Caki2 (cell line): ENCODE measurements around the gene PCDHB1. TPM values are rescaled to one million over a fixed set of nuclear protein-coding genes. Genes with fewer than 3 reads are reported as not detected.

Experiments used
- total RNA-seq: library from RNA; depleted of rRNA; stranded (reverse); fragments of >200 nt; shearing (Covaris generic); gene quantifications from 2 replicates; pipeline ENCODE4 v1.2.3, GENCODE V29; 2014; ENCODE audit warnings: low replicate concordance; rRNA removed

Gene PCDHB1
- total RNA-seq, 1 experiment from 2014 or later: not detected

Other genes with a start within 250 kb of the PCDHB1 start
- gene PCDHA4, start 244.3 kb upstream of the PCDHB1 start, total RNA-seq: 10.8 and 11.5 TPM in 2 replicates
- 2.5 and 2.8 TPM in 2 replicates for gene PCDHA5, start 229.8 kb upstream of the PCDHB1 start, total RNA-seq
- gene PCDHA6, start 223.4 kb upstream of the PCDHB1 start, total RNA-seq: 0.34 TPM in 1 of 2 replicates, not detected in the other
- 0.10 TPM in 1 of 2 replicates, not detected in the other for gene PCDHA7, start 217.1 kb upstream of the PCDHB1 start, total RNA-seq
- 0.51 TPM in 1 of 2 replicates, not detected in the other for gene PCDHA8, start 210.2 kb upstream of the PCDHB1 start, total RNA-seq
- not detected in 2 replicates for gene PCDHA9, start 203.0 kb upstream of the PCDHB1 start, total RNA-seq
- gene PCDHA10, start 195.5 kb upstream of the PCDHB1 start, total RNA-seq: 0.03 and 0.06 TPM in 2 replicates
- 5.6 TPM in 1 of 2 replicates, not detected in the other for gene PCDHA11, start 182.4 kb upstream of the PCDHB1 start, total RNA-seq
- not detected in 2 replicates for gene PCDHA12, start 176.1 kb upstream of the PCDHB1 start, total RNA-seq
- not detected in 2 replicates for gene PCDHA13, start 169.2 kb upstream of the PCDHB1 start, total RNA-seq
- gene PCDHAC1, start 125.1 kb upstream of the PCDHB1 start, total RNA-seq: 0.09 and 0.10 TPM in 2 replicates
- gene PCDHAC2, start 84.9 kb upstream of the PCDHB1 start, total RNA-seq: 2.8 and 4.6 TPM in 2 replicates
- not detected in 2 replicates for gene PCDHB2, start 43.2 kb downstream of the PCDHB1 start, total RNA-seq
- gene PCDHB3, start 49.1 kb downstream of the PCDHB1 start, total RNA-seq: not detected in 2 replicates
- not detected in 2 replicates for gene PCDHB4, start 70.4 kb downstream of the PCDHB1 start, total RNA-seq
- 13.9 and 17.1 TPM in 2 replicates for gene PCDHB5, start 83.8 kb downstream of the PCDHB1 start, total RNA-seq
- not detected in 2 replicates for gene PCDHB6, start 98.7 kb downstream of the PCDHB1 start, total RNA-seq
- gene PCDHB7, start 121.3 kb downstream of the PCDHB1 start, total RNA-seq: 0.90 and 1.2 TPM in 2 replicates
- not detected in 2 replicates for gene PCDHB8, start 126.4 kb downstream of the PCDHB1 start, total RNA-seq
- 3.1 and 4.1 TPM in 2 replicates for gene PCDHB16, start 131.0 kb downstream of the PCDHB1 start, total RNA-seq
- gene PCDHB9, start 135.8 kb downstream of the PCDHB1 start, total RNA-seq: 1.1 and 1.6 TPM in 2 replicates
- 0.41 and 1.2 TPM in 2 replicates for gene PCDHB10, start 141.0 kb downstream of the PCDHB1 start, total RNA-seq
- gene PCDHB11, start 148.3 kb downstream of the PCDHB1 start, total RNA-seq: 0.61 TPM in 1 of 2 replicates, not detected in the other
- 0.35 TPM in 1 of 2 replicates, not detected in the other for gene PCDHB12, start 157.3 kb downstream of the PCDHB1 start, total RNA-seq
- 0.44 and 0.93 TPM in 2 replicates for gene PCDHB13, start 162.5 kb downstream of the PCDHB1 start, total RNA-seq
- gene PCDHB14, start 172.0 kb downstream of the PCDHB1 start, total RNA-seq: 0.29 and 7.7 TPM in 2 replicates
- gene PCDHB15, start 194.0 kb downstream of the PCDHB1 start, total RNA-seq: not detected in 2 replicates